Measurements from ENCODE around the gene USP13. TPM values are rescaled to one million over a fixed set of nuclear protein-coding genes. Genes with fewer than 3 reads are reported as not detected.
"Not testable (repeated sequence)": the region's sequence is repeated elsewhere in the genome, so short reads cannot be mapped to it uniquely, and the experiment has no call there.

Gene USP13
- total and polyA plus RNA-seq, 2 donors from 2014 or later, result 3.0 to 9.0 TPM

- Histone ChIP-seq H3K27ac (ENCODE audit: low read depth in 2 of 2, low read length in 2 of 2) (no peak overlapping the region), H3K36me3 (ENCODE audit: control insufficient read depth in 2 of 3, insufficient read depth in 3 of 3, low read length in 3 of 3) (no peaks in the 10 kb centered on the region), H3K27me3 (ENCODE audit: control insufficient read depth, insufficient read depth, low read length) (no peaks in the 10 kb centered on the region), H3K9ac (ENCODE audit: low read length in 3 of 3) (no peak overlapping the region), H3K4me3 (ENCODE audit: low read length in 3 of 3) (no peak overlapping the region), H3K4me1 (ENCODE audit: control insufficient read depth in 2 of 3, insufficient read depth in 2 of 3, low read depth in 1 of 3, low read length in 3 of 3) (no peaks in the 10 kb centered on the region), H3K9me3 (ENCODE audit: control insufficient read depth in 2 of 3, insufficient read depth in 1 of 3, low read length in 3 of 3) (no peaks in the 10 kb centered on the region)
- intact Hi-C loops (cut with DNase I), result no loop called here
- FAIRE-seq (no peak), DNase-seq (no peak)
- TF ChIP-seq CTCF (IDR thresholded peaks at IDR 0.05; ENCODE audit: borderline replicate concordance, extremely low read depth, insufficient read depth), result no peak
Measured at GRCh38 chr3:179640469-179640868, 12.4 kb upstream of the USP13 start.

- Histone ChIP-seq H3K9me3 (ENCODE audit: control insufficient read depth in 2 of 3, insufficient read depth in 1 of 3, low read length in 3 of 3) (no peaks in the 10 kb centered on the region), H3K27ac (ENCODE audit: low read depth in 2 of 2, low read length in 2 of 2) (no peak overlapping the region), H3K9ac (ENCODE audit: low read length in 3 of 3) (no peak overlapping the region), H3K4me1 (ENCODE audit: control insufficient read depth in 2 of 3, insufficient read depth in 2 of 3, low read depth in 1 of 3, low read length in 3 of 3) (no peaks in the 10 kb centered on the region), H3K36me3 (ENCODE audit: control insufficient read depth in 2 of 3, insufficient read depth in 3 of 3, low read length in 3 of 3) (no peaks in the 10 kb centered on the region), H3K27me3 (ENCODE audit: control insufficient read depth, insufficient read depth, low read length) (no peaks in the 10 kb centered on the region), H3K4me3 (ENCODE audit: low read length in 3 of 3) (no peak overlapping the region)
- DNase-seq (no peak), FAIRE-seq (no peak)
- TF ChIP-seq CTCF (IDR thresholded peaks at IDR 0.05; ENCODE audit: borderline replicate concordance, extremely low read depth, insufficient read depth), result no peak
- intact Hi-C loops (cut with DNase I), result no loop called here
Measured at GRCh38 chr3:179642871-179643270, 10.0 kb upstream of the USP13 start.

- intact Hi-C loops (cut with DNase I); H3K36me3 ChIP-seq (ENCODE audit: control insufficient read depth in 2 of 3, insufficient read depth in 3 of 3, low read length in 3 of 3); H3K27me3 ChIP-seq (ENCODE audit: control insufficient read depth, insufficient read depth, low read length); FAIRE-seq; H3K4me3 ChIP-seq (ENCODE audit: low read length in 3 of 3); H3K27ac ChIP-seq (ENCODE audit: low read depth in 2 of 2, low read length in 2 of 2); DNase-seq; H3K4me1 ChIP-seq (ENCODE audit: control insufficient read depth in 2 of 3, insufficient read depth in 2 of 3, low read depth in 1 of 3, low read length in 3 of 3); H3K9me3 ChIP-seq (ENCODE audit: control insufficient read depth in 2 of 3, insufficient read depth in 1 of 3, low read length in 3 of 3); H3K9ac ChIP-seq (ENCODE audit: low read length in 3 of 3): not testable (repeated sequence)
Measured at GRCh38 chr3:179643837-179644236, 9.0 kb upstream of the USP13 start.

GRCh38 chr3:179646177-179646576 is 6.7 kb upstream of the USP13 start:
- H3K27ac ChIP-seq (ENCODE audit: low read depth in 2 of 2, low read length in 2 of 2), result no peak overlapping the region
- DNase-seq (no peak), FAIRE-seq (no peak)
- no peaks in the 10 kb centered on the region for H3K4me1 ChIP-seq (ENCODE audit: control insufficient read depth in 2 of 3, insufficient read depth in 2 of 3, low read depth in 1 of 3, low read length in 3 of 3)
- no peak for TF ChIP-seq CTCF (IDR thresholded peaks at IDR 0.05; ENCODE audit: borderline replicate concordance, extremely low read depth, insufficient read depth)
- intact Hi-C loops (cut with DNase I), result no loop called here
- no peaks in the 10 kb centered on the region for H3K27me3 ChIP-seq (ENCODE audit: control insufficient read depth, insufficient read depth, low read length)
- no peaks in the 10 kb centered on the region for H3K9me3 ChIP-seq (ENCODE audit: control insufficient read depth in 2 of 3, insufficient read depth in 1 of 3, low read length in 3 of 3)
- H3K9ac ChIP-seq (ENCODE audit: low read length in 3 of 3), result no peak overlapping the region
- H3K4me3 ChIP-seq (ENCODE audit: low read length in 3 of 3), result no peak overlapping the region
- no peaks in the 10 kb centered on the region for H3K36me3 ChIP-seq (ENCODE audit: control insufficient read depth in 2 of 3, insufficient read depth in 3 of 3, low read length in 3 of 3)
